HG02798 (cell line): Measurements from ENCODE around the gene IL22.
"Not testable (repeated sequence)": the region's sequence is repeated elsewhere in the genome, so short reads cannot be mapped to it uniquely, and the experiment has no call there.

Experiments used
- ATAC-seq: cut with Tn5 transposase; IDR thresholded peaks from one replicate; pipeline ENCODE4 v1.9.1; 2021; ENCODE audit warnings: mild to moderate bottlenecking; ENCODE audit not compliant: unreplicated experiment, poor library complexity

Gene IL22

GRCh38 chr12:68233498-68233897 lies 19.9 kb downstream of the IL22 start:
- no peak for ATAC-seq

GRCh38 chr12:68231691-68232090 lies 21.7 kb downstream of the IL22 start:
- no peak for ATAC-seq

- ATAC-seq: no peak
Measured at GRCh38 chr12:68231229-68231628, 22.2 kb downstream of the IL22 start.

GRCh38 chr12:68229956-68230355 lies 23.4 kb downstream of the IL22 start:
- ATAC-seq: no peak

GRCh38 chr12:68227356-68227755 lies 26.0 kb downstream of the IL22 start:
- no peak for ATAC-seq

GRCh38 chr12:68225576-68226476 lies 27.6 kb downstream of the IL22 start, which contains the start of gene IL26:
Gene IL26, minus strand, starts transcription at chr12:68225810. Its CDS starts 54 bp downstream, at chr12:68225756.
- ATAC-seq: no peak

GRCh38 chr12:68224613-68225285 lies 28.7 kb downstream of the IL22 start:
- no peak for ATAC-seq

- peak; percentile 95 for ATAC-seq
Measured at GRCh38 chr12:68223067-68223747, 30.2 kb downstream of the IL22 start.

- no peak for ATAC-seq
Measured at GRCh38 chr12:68222326-68222725, 31.1 kb downstream of the IL22 start.

- no peak for ATAC-seq
Measured at GRCh38 chr12:68221497-68221896, 31.9 kb downstream of the IL22 start.

- ATAC-seq: no peak
Measured at GRCh38 chr12:68210875-68211274, 42.5 kb downstream of the IL22 start.

- ATAC-seq: not testable (repeated sequence)
Measured at GRCh38 chr12:68209048-68209728, 44.2 kb downstream of the IL22 start.

GRCh38 chr12:68207276-68207675 lies 46.1 kb downstream of the IL22 start:
- ATAC-seq: no peak

GRCh38 chr12:68206446-68206845 lies 47.0 kb downstream of the IL22 start:
- ATAC-seq: no peak

GRCh38 chr12:68203460-68203875 lies 49.9 kb downstream of the IL22 start:
- ATAC-seq: no peak

- no peak for ATAC-seq
Measured at GRCh38 chr12:68200854-68201253, 52.5 kb downstream of the IL22 start.

GRCh38 chr12:68199127-68199526 lies 54.3 kb downstream of the IL22 start:
- ATAC-seq: no peak

- ATAC-seq: no peak
Measured at GRCh38 chr12:68198507-68199086, 54.8 kb downstream of the IL22 start.
